ENCODE measurements around the gene SYT9.

- TF ChIP-seq ZNF274 (IDR thresholded peaks at IDR 0.05; ENCODE audit: low read depth, low read length): no peak
- no peak for TF ChIP-seq SUZ12 (IDR thresholded peaks at IDR 0.05; ENCODE audit: extremely low read depth, insufficient read depth, insufficient read length)
Observed at GRCh38 chr11:7385532-7385931, 133.8 kb downstream of the SYT9 start.

All from NT2/D1 (cell line).